Activated T-cell treated with anti-CD3 and anti-CD28 coated beads for 1 hour (primary cell): Measurements from ENCODE around the gene PID1.

Experiments
- DNase-seq: peaks from one replicate; pipeline ENCODE4 v3.0.0-alpha.2; 2020; ENCODE audit warnings: low read depth

The PID1 gene

GRCh38 chr2:229261076-229261475 lies 10.0 kb downstream of the PID1 start:
- no peak for DNase-seq

GRCh38 chr2:229257985-229258384 lies 13.1 kb downstream of the PID1 start:
- no peak for DNase-seq

GRCh38 chr2:229256376-229256775 lies 14.7 kb downstream of the PID1 start:
- no peak for DNase-seq

GRCh38 chr2:229254206-229254605 lies 16.9 kb downstream of the PID1 start:
- no peak for DNase-seq

- no peak for DNase-seq
Measured at GRCh38 chr2:229252996-229253395, 18.1 kb downstream of the PID1 start.

GRCh38 chr2:229252280-229252679 lies 18.8 kb downstream of the PID1 start:
- DNase-seq, result no peak

GRCh38 chr2:229249536-229249935 lies 21.6 kb downstream of the PID1 start:
- no peak for DNase-seq

GRCh38 chr2:229246334-229246733 lies 24.8 kb downstream of the PID1 start:
- no peak for DNase-seq

- no peak for DNase-seq
Measured at GRCh38 chr2:229244975-229245374, 26.1 kb downstream of the PID1 start.

GRCh38 chr2:229243890-229244560 lies 27.1 kb downstream of the PID1 start:
- DNase-seq, result no peak

GRCh38 chr2:229240984-229241491 lies 30.0 kb downstream of the PID1 start:
- no peak for DNase-seq

- no peak for DNase-seq
Measured at GRCh38 chr2:229239021-229239420, 32.1 kb downstream of the PID1 start.

- no peak for DNase-seq
Measured at GRCh38 chr2:229237270-229237669, 33.8 kb downstream of the PID1 start.

- no peak for DNase-seq
Measured at GRCh38 chr2:229235131-229235914, 35.8 kb downstream of the PID1 start.

- DNase-seq, result no peak
Measured at GRCh38 chr2:229231885-229232284, 39.2 kb downstream of the PID1 start.

GRCh38 chr2:229231328-229231868 lies 39.7 kb downstream of the PID1 start:
- no peak for DNase-seq

GRCh38 chr2:229230911-229231310 lies 40.2 kb downstream of the PID1 start:
- DNase-seq, result no peak

GRCh38 chr2:229230256-229230655 lies 40.8 kb downstream of the PID1 start:
- no peak for DNase-seq

GRCh38 chr2:229226382-229226781 lies 44.7 kb downstream of the PID1 start:
- no peak for DNase-seq

- DNase-seq, result no peak
Measured at GRCh38 chr2:229223107-229223506, 48.0 kb downstream of the PID1 start.

GRCh38 chr2:229221641-229222040 lies 49.4 kb downstream of the PID1 start:
- no peak for DNase-seq

- DNase-seq, result no peak
Measured at GRCh38 chr2:229220254-229220653, 50.8 kb downstream of the PID1 start.

GRCh38 chr2:229218329-229218921 lies 52.7 kb downstream of the PID1 start:
- no peak for DNase-seq
